Pancreas (tissue), 10 donors: ENCODE results near the gene MPRIP. TPM values are rescaled to one million over a fixed set of nuclear protein-coding genes. Genes with fewer than 3 reads are reported as not detected.

Experiments used
- ATAC-seq, 4 donors: fragments of 200-7000 bp; cut with Tn5 transposase; one replicate each; pipeline versions ENCODE4 v1.8.0 to v1.9.1; 2020; ENCODE audit warnings: mild to moderate bottlenecking in 4 of 4, moderate library complexity in 4 of 4
- DNase-seq, 6 donors: peaks; one replicate each; pipeline ENCODE4 v3.0.0-alpha.2; 2020
- FAIRE-seq: peaks from 2 replicates; lab custom pipeline; 2012; peaks lifted over from hg19 to GRCh38; lab: Jason Lieb, UNC
- H3K27ac ChIP-seq, 4 donors: fragments of 200-600 bp; sonication (generic); 1 replicate in 3 of 4; 2 replicates in 1 of 4; pipeline versions ENCODE4 v1.5.0 to v1.8.0; 2020
- H3K27me3 ChIP-seq, 4 donors: fragments of 200-600 bp; one replicate each; pipeline ENCODE4 v1.8.0; 2021
- H3K36me3 ChIP-seq, 3 donors: fragments of 200-600 bp; sonication (generic) in 1 of 3; one replicate each; pipeline versions ENCODE4 v1.5.0 to v1.8.0; 2020 to 2021
- H3K4me1 ChIP-seq, 3 donors: fragments of 200-600 bp; one replicate each; pipeline ENCODE4 v1.8.0; 2021
- H3K4me3 ChIP-seq, 4 donors: fragments of 200-600 bp; sonication (generic) in 2 of 4; one replicate each; pipeline versions ENCODE4 v1.5.0 to v1.8.0; 2020 to 2021
- H3K9me3 ChIP-seq, 4 donors: fragments of 200-600 bp; one replicate each; pipeline ENCODE4 v1.8.0; 2021
- WGBS, 2 donors: extraction: QIAGEN DNeasy Blood & Tissue Kit; methylation state at CpG; one replicate each; pipeline ENCODE4 v1.1.7; 2013; 5-methylcytosine and 5-hydroxymethylcytosine counted together
- intact Hi-C, 3 donors: fragments of 100-400 bp; cut with DNase I; formaldehyde crosslinking; loops; one replicate each; pipeline versions ENCODE4 v1.11.1 to v1.14.2; 2022
- polyA plus RNA-seq, 2 donors: library from polyadenylated mRNA; stranded (reverse); fragments of 200-250 nt; gene quantifications; one replicate each; pipeline ENCODE4 v1.2.3, GENCODE V29; 2013
- total RNA-seq, 6 donors: library from RNA; stranded (reverse); fragmentation: NEBNext Ultra II Directional in 4 of 6; extraction: Animal tissue kit (Norgen Biotek cat#: 25700) in 4 of 6; gene quantifications; one replicate each; pipeline versions ENCODE4 v1.2.1 to v1.2.4, GENCODE V29; 2021 to 2023
- TF ChIP-seq, protein P1 (sequence below), 4 donors: fragments of 200-600 bp; sonication (generic) in 3 of 4; IDR thresholded peaks; one replicate each; pipeline versions ENCODE4 v1.5.0 to v1.8.0; 2021; ENCODE audit warnings: antibody characterized with exemption in 4 of 4
- donor health status: healthy with polysubstance abuse.
- donor health status: DM: no; HTN: no; CAD: no; lungs with moderate emphysema.
- donor health status: DM: no; HTN: no; CAD: no.
- donor health status: control.
- donor health status: control.
- donor health status: Bipolar disorder and iron deficiency.
- donor health status: DM: yes; HTN: yes; CAD: no.
- donor health status: DM: no; HTN: no; CAD: no.
- donor health status: DM: no; HTN: no; CAD: no.
- donor health status: DM: yes; HTN: yes; CAD: no.

Gene MPRIP
- total and polyA plus RNA-seq, 8 donors, result 91.8 to 242 (median 107) TPM

DNA sequence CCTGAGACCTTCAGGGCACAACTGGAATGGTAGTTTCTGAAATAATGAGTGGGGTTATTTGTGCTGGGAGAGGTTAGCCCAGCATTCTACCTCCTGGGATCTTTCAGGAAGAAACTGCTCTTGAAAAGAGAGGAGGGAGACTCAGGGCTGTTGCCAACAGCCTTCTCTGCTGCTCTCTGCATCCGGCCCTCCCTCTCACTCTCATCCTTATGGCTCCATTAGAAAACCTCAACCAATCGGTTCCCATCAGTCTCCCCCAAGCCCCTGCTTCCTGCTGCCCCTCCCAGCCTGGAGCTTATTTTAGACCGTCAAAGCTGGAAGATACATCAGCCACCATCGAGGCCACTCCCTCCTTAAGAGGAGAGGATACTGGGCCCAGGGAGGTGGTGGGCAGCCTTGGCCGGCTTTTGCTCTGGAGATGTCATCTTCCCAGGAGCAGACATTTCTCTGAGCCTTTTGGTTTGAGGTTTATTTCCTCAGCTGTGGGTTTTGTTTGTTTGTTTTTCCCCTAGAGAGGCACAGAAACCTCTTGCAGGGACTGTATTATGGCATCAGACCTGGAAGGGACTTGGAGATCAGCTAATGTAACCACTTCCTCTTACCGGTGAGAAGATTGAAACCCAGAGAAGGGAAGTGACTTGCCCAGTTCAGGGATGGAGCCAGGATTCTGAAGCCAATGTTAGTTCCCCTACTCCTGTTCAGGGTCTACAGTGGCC lies 2.7 kb downstream of the MPRIP start:
- FAIRE-seq, result no peak
- WGBS, 2 donors, result 2 to 3% methylated on average over 6 of the region's 6 CpGs
- Histone ChIP-seq H3K27me3 (no peaks in the 10 kb centered on the region), H3K4me3 (peak overlapping the region in 1 of 4 donors; percentile 69), H3K36me3 (no peaks in the 10 kb centered on the region), H3K9me3 (no peaks in the 10 kb centered on the region), H3K4me1 (peaks cover 19 to 29% (median 28%) of the 10 kb centered on the region in 3 donors), H3K27ac (peak overlapping the region; percentile 34 to 70 (median 57))
- TF ChIP-seq, protein P1, sequence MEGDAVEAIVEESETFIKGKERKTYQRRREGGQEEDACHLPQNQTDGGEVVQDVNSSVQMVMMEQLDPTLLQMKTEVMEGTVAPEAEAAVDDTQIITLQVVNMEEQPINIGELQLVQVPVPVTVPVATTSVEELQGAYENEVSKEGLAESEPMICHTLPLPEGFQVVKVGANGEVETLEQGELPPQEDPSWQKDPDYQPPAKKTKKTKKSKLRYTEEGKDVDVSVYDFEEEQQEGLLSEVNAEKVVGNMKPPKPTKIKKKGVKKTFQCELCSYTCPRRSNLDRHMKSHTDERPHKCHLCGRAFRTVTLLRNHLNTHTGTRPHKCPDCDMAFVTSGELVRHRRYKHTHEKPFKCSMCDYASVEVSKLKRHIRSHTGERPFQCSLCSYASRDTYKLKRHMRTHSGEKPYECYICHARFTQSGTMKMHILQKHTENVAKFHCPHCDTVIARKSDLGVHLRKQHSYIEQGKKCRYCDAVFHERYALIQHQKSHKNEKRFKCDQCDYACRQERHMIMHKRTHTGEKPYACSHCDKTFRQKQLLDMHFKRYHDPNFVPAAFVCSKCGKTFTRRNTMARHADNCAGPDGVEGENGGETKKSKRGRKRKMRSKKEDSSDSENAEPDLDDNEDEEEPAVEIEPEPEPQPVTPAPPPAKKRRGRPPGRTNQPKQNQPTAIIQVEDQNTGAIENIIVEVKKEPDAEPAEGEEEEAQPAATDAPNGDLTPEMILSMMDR (IDR thresholded peaks at IDR 0.05), result no peak
- intact Hi-C loops, result no loop called here
- no peak for ATAC-seq
- DNase-seq, result peak in 2 of 6 donors; percentile 21 to 43

DNA sequence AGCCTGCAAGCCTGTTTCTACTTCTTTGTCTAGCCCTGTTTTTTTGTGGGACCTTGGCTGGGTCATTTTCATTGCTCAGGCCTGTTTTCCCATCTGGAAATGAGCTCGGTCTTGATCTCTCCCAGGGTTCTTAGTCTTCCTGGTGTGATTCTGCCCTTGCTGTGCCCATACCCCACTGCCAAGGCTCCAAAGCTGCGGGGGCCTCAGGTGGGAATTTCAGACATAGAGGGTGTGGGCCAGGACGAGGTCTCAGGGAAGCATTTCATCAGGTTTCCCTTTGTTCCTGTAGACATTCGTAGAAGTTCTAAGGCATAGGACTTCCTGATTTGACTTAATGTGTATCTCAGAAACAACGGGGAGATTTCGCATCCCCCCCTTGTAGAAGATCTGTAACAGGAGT lies 5.8 kb downstream of the MPRIP start:
- FAIRE-seq (no peak), DNase-seq (peak in 1 of 6 donors; percentile 4), ATAC-seq (no peak)
- Histone ChIP-seq H3K4me1 (peaks cover 33 to 42% (median 40%) of the 10 kb centered on the region in 3 donors), H3K4me3 (no peak overlapping the region), H3K9me3 (no peaks in the 10 kb centered on the region), H3K27me3 (no peaks in the 10 kb centered on the region), H3K36me3 (no peaks in the 10 kb centered on the region), H3K27ac (no peak overlapping the region)
- 68 to 72% methylated on average over 6 of the region's 6 CpGs for WGBS, 2 donors
- intact Hi-C loops, result no loop called here
- TF ChIP-seq, protein P1 (IDR thresholded peaks at IDR 0.05), result no peak

DNA sequence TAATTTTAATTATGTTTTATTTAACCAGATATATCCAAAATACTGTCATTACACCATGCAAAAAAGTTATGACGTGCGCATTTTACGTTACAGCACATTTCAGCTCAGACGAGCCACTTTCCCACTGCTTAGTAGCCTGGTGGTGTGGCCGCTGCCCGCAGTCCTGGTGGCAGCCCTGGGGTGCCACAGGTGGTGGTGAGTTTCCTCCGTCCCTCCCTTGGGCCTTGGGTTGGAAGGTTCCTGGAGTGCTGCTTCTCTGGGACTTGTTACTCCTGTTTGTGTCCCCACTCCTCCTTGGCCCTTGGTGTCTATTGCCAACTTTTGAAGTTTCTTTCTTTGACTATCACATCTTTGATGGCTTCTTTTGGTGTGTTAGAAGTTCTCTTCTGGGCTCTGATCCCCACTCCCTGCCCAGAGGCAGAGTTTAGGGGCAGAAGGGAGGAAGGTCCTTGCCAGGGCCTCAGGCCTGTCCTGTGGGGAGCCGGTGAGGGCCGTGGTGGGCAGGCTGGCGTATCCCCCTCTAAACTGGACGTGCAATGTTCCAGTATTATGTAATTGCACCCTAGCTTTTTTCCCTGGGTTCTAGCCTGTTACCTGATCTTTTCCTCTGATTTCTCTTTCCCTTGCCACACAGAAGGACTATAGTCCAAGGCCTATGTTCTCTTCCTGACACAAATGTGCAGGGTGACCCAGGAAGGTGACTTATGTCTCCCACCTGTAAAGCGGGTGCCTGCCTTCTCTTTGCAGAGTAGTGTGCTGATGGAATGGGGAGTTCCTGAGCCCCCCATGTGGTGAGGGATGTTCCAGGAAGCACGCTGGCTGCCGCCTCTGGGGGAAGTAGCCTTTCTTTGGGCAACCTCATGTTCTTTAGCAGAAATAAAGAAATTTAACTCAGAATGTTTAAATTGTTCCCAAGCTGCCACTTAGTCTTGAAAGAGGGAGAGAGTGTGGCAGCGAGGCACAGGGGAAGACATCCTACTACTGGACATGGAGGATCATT lies 8.4 kb downstream of the MPRIP start:
- Histone ChIP-seq H3K27me3 (no peaks in the 10 kb centered on the region), H3K4me3 (no peak overlapping the region), H3K36me3 (no peaks in the 10 kb centered on the region), H3K9me3 (no peaks in the 10 kb centered on the region), H3K4me1 (peaks cover 40 to 41% (median 40%) of the 10 kb centered on the region in 3 donors), H3K27ac (peak overlapping the region in 1 of 4 donors; percentile 61)
- 90 to 93% methylated on average over 15 of the region's 15 CpGs for WGBS, 2 donors
- peak in 1 of 6 donors; percentile 41 for DNase-seq
- FAIRE-seq, result no peak
- intact Hi-C loops, result no loop called here
- no peak for ATAC-seq
- TF ChIP-seq, protein P1 (IDR thresholded peaks at IDR 0.05), result no peak

DNA sequence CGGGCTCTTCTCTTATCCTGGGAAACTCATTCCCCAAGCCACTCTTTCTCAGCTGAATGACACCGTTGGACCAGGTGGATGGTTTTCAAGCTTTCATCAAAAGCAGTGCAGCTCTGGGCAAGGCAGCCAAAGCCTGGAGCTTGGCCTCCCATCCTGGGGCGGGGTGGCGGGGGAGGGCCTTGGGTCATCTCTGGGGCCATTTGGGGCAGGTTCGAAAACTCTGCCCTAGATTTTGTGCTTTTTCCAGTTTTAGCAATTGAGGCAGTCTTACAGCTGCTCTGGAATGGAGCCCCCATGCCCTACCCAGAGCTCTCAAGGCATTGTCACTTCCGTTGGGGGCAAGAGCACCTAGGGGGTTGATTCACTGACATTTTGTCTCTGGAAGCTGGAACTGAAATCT lies 9.1 kb downstream of the MPRIP start:
- FAIRE-seq (no peak), DNase-seq (peak in 1 of 6 donors; percentile 29), ATAC-seq (no peak)
- TF ChIP-seq, protein P1 (IDR thresholded peaks at IDR 0.05), result no peak
- no peaks in the 10 kb centered on the region for H3K36me3 ChIP-seq
- WGBS, 2 donors, result 85 to 91% methylated on average over 6 of the region's 6 CpGs
- no peak overlapping the region for H3K4me3 ChIP-seq
- intact Hi-C loops, result no loop called here
- H3K27ac ChIP-seq, result peak overlapping the region in 2 of 4 donors; percentile 58 to 61
- H3K27me3 ChIP-seq, result no peaks in the 10 kb centered on the region
- peaks cover 40 to 47% (median 44%) of the 10 kb centered on the region in 3 donors for H3K4me1 ChIP-seq
- no peaks in the 10 kb centered on the region for H3K9me3 ChIP-seq
